Measurements from ENCODE around the gene SMYD4. TPM values are rescaled to one million over a fixed set of nuclear protein-coding genes. Genes with fewer than 3 reads are reported as not detected.
"Not testable (repeated sequence)": the region's sequence is repeated elsewhere in the genome, so short reads cannot be mapped to it uniquely, and the experiment has no call there.

SMYD4 gene
- total and polyA plus RNA-seq, 2 donors (not counting 1 experiment from before 2014, with no cell fraction given) = 11.9 to 37.5 TPM

DNA sequence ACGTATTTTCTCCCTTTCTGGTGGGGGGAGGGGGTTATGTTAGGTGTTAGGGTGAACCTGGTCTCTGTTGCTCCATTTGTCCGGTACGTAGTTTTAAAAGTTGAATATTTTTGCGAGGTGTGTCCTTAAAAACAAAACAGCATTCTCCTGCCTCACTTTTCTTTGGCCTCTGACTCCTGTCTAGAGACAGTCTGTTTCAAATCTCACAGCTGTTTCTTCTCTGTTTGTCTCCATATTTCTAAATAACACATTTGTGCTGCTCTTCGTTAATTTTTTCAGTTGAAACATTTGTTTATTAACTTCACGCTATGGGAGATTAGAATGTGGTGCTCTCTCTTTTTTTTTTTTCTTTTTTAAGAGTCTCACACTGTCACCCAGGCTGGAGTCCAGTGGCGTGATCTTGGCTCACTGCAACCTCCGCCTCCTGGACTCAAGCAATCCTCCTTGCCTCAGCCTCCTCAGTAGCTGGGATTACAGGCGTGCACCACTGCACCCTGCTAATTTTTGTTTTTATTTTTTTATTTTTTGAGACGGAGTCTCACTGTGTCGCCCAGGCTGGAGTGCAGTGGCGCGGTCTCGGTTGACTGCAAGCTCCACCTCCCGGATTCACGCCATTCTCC lies 31.8 kb upstream of the SMYD4 start:
- Histone ChIP-seq H3K4me2 (replicated peaks; ENCODE audit: low read depth, low read length, poor library complexity, severe bottlenecking) (no peak overlapping the region), H3K4me1 (ENCODE audit: control insufficient read depth in 2 of 2, insufficient read depth in 2 of 2, low read length in 2 of 2) (no peaks in the 10 kb centered on the region), H3K79me2 (ENCODE audit: control insufficient read depth, insufficient read depth, low read length) (no peaks in the 10 kb centered on the region), H3K9me3 (ENCODE audit: control extremely low read depth in 1 of 3, control insufficient read depth in 2 of 3, insufficient read depth in 1 of 3, low read length in 2 of 3) (no peaks in the 10 kb centered on the region), H2AFZ (ENCODE audit: insufficient read depth, low read depth, low read length, poor library complexity, severe bottlenecking) (no peak overlapping the region), H3K9ac (ENCODE audit: low read length) (no peak overlapping the region), H3K36me3 (replicated peaks in 1 of 2; ENCODE audit: control extremely low read depth in 1 of 2, control insufficient read depth in 1 of 2, extremely low read depth in 1 of 2, insufficient read depth in 2 of 2, low read length in 1 of 2) (peaks cover 3 to 10% of the 10 kb centered on the region in 2 experiments), H3K27ac (ENCODE audit: low read length in 2 of 2) (no peak overlapping the region), H3K27me3 (replicated peaks in 1 of 4; ENCODE audit: control extremely low read depth in 1 of 4, control insufficient read depth in 3 of 4, insufficient read depth in 4 of 4, low read length in 3 of 4) (no peaks in the 10 kb centered on the region), H3K4me3 (ENCODE audit: control extremely low read depth in 1 of 5, extremely low read depth in 1 of 5, insufficient read depth in 1 of 5, low read depth in 2 of 5, low read length in 4 of 5) (no peak overlapping the region), H4K20me1 (ENCODE audit: control insufficient read depth, insufficient read depth, low read length, poor library complexity, severe bottlenecking) (no peaks in the 10 kb centered on the region)
- no peaks in the 10 kb centered on the region for H3K27me3 Mint-ChIP-seq
- H3K27ac Mint-ChIP-seq = no peak overlapping the region
- no peaks in the 10 kb centered on the region for H3K9me3 Mint-ChIP-seq (ENCODE audit: insufficient read depth)
- ChIA-PET POLR2A (interaction anchor here (0.6 kb wide), 1 partner anchor 95 kb away, joined by 4 read pairs; no protein-coding TSS in a partner anchor), CTCF (interaction anchor here (0.7 to 5.7 kb wide), 5 partner anchors 140 to 581 kb away, joined by 3 to 50 read pairs (median 5); no protein-coding TSS in a partner anchor)
- ATAC-seq (ENCODE audit: low read depth) = no peak
- intact Hi-C loops (cut with micrococcal nuclease) = no loop called here
- TF ChIP-seq, protein P1, sequence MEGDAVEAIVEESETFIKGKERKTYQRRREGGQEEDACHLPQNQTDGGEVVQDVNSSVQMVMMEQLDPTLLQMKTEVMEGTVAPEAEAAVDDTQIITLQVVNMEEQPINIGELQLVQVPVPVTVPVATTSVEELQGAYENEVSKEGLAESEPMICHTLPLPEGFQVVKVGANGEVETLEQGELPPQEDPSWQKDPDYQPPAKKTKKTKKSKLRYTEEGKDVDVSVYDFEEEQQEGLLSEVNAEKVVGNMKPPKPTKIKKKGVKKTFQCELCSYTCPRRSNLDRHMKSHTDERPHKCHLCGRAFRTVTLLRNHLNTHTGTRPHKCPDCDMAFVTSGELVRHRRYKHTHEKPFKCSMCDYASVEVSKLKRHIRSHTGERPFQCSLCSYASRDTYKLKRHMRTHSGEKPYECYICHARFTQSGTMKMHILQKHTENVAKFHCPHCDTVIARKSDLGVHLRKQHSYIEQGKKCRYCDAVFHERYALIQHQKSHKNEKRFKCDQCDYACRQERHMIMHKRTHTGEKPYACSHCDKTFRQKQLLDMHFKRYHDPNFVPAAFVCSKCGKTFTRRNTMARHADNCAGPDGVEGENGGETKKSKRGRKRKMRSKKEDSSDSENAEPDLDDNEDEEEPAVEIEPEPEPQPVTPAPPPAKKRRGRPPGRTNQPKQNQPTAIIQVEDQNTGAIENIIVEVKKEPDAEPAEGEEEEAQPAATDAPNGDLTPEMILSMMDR (IDR thresholded peaks at IDR 0.05) = no peak
- no peak for TF ChIP-seq EZH2 (IDR thresholded peaks at IDR 0.05; ENCODE audit: borderline replicate concordance, insufficient read depth, low read depth, low read length, poor library complexity, severe bottlenecking)
- WGBS (ENCODE audit: insufficient coverage) = 99% methylated on average over 11 of the region's 16 CpGs
- H3K4me3 Mint-ChIP-seq = no peak overlapping the region
- DNase-seq = no peak
- no peaks in the 10 kb centered on the region for H3K4me1 Mint-ChIP-seq

DNA sequence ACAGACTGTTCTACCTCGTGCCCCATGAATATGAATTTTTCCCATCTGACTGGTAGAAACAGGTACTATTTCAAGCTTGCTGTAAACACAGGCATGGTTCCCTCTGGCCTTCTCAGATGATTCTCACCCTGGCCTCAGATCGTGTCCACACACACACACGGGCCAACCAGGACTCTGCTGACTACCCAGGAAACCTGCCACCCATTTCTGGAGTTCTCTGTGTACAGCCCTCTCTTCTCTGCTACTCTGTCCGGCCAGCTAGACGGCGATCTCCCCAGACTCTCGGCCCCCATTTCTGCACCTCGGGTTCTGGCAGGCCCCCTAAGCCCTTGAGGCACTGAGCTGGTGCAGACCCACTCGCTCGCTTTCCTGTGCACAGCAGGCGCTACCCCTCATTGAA lies 31.3 kb upstream of the SMYD4 start:
- 100% methylated on average over 6 of the region's 11 CpGs for WGBS (ENCODE audit: insufficient coverage)
- no peak overlapping the region for H3K27ac Mint-ChIP-seq
- Histone ChIP-seq H3K4me1 (ENCODE audit: control insufficient read depth in 2 of 2, insufficient read depth in 2 of 2, low read length in 2 of 2) (no peaks in the 10 kb centered on the region), H4K20me1 (ENCODE audit: control insufficient read depth, insufficient read depth, low read length, poor library complexity, severe bottlenecking) (no peaks in the 10 kb centered on the region), H3K79me2 (ENCODE audit: control insufficient read depth, insufficient read depth, low read length) (no peaks in the 10 kb centered on the region), H3K27ac (ENCODE audit: low read length in 2 of 2) (no peak overlapping the region), H3K36me3 (replicated peaks in 1 of 2; ENCODE audit: control extremely low read depth in 1 of 2, control insufficient read depth in 1 of 2, extremely low read depth in 1 of 2, insufficient read depth in 2 of 2, low read length in 1 of 2) (peaks cover 3 to 12% of the 10 kb centered on the region in 2 experiments), H3K27me3 (replicated peaks in 1 of 4; ENCODE audit: control extremely low read depth in 1 of 4, control insufficient read depth in 3 of 4, insufficient read depth in 4 of 4, low read length in 3 of 4) (no peaks in the 10 kb centered on the region), H3K9me3 (ENCODE audit: control extremely low read depth in 1 of 3, control insufficient read depth in 2 of 3, insufficient read depth in 1 of 3, low read length in 2 of 3) (no peaks in the 10 kb centered on the region), H2AFZ (ENCODE audit: insufficient read depth, low read depth, low read length, poor library complexity, severe bottlenecking) (no peak overlapping the region), H3K4me3 (ENCODE audit: control extremely low read depth in 1 of 5, extremely low read depth in 1 of 5, insufficient read depth in 1 of 5, low read depth in 2 of 5, low read length in 4 of 5) (no peak overlapping the region), H3K9ac (ENCODE audit: low read length) (no peak overlapping the region), H3K4me2 (replicated peaks; ENCODE audit: low read depth, low read length, poor library complexity, severe bottlenecking) (no peak overlapping the region)
- ATAC-seq (ENCODE audit: low read depth) (no peak), DNase-seq (no peak)
- no peak overlapping the region for H3K4me3 Mint-ChIP-seq
- no peaks in the 10 kb centered on the region for H3K9me3 Mint-ChIP-seq (ENCODE audit: insufficient read depth)
- intact Hi-C loops (cut with micrococcal nuclease) = no loop called here
- ChIA-PET POLR2A (interaction anchor here (0.6 kb wide), 1 partner anchor 95 kb away, joined by 4 read pairs; no protein-coding TSS in a partner anchor), CTCF (interaction anchor here (2.6 to 5.7 kb wide), 2 partner anchors 139 to 192 kb away, joined by 13 to 50 read pairs; no protein-coding TSS in a partner anchor)
- TF ChIP-seq, protein P1 (IDR thresholded peaks at IDR 0.05) = no peak
- TF ChIP-seq EZH2 (IDR thresholded peaks at IDR 0.05; ENCODE audit: borderline replicate concordance, insufficient read depth, low read depth, low read length, poor library complexity, severe bottlenecking) = no peak
- H3K27me3 Mint-ChIP-seq = no peaks in the 10 kb centered on the region
- H3K4me1 Mint-ChIP-seq = no peaks in the 10 kb centered on the region

DNA sequence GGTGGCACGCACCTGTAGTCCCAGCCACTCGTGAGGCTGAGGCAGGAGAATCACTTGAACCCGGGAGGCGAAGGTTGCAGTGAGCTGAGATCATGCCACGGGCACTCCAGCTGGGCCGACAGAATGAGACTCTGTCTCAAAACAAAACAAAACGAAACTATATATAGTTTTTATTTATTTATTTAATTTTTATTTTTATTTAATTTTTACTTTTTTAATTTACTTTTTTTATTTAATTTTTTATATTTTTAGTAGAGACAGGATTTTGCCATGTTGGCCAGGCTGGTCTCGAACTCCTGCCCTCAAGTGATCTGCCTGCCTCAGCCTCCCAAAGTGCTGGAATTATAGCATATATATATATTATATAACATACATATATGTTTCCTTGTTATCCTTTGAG lies 26.8 kb upstream of the SMYD4 start:
- H2AFZ ChIP-seq (ENCODE audit: insufficient read depth, low read depth, low read length, poor library complexity, severe bottlenecking); H3K27me3 ChIP-seq (replicated peaks in 1 of 4; ENCODE audit: control extremely low read depth in 1 of 4, control insufficient read depth in 3 of 4, insufficient read depth in 4 of 4, low read length in 3 of 4); H3K4me2 ChIP-seq (replicated peaks; ENCODE audit: low read depth, low read length, poor library complexity, severe bottlenecking); POLR2A ChIA-PET; H3K27ac Mint-ChIP-seq; H3K4me1 ChIP-seq (ENCODE audit: control insufficient read depth in 2 of 2, insufficient read depth in 2 of 2, low read length in 2 of 2); H3K4me3 Mint-ChIP-seq; H3K9ac ChIP-seq (ENCODE audit: low read length); H3K27me3 Mint-ChIP-seq; intact Hi-C loops (cut with micrococcal nuclease); H4K20me1 ChIP-seq (ENCODE audit: control insufficient read depth, insufficient read depth, low read length, poor library complexity, severe bottlenecking); H3K9me3 Mint-ChIP-seq (ENCODE audit: insufficient read depth); H3K4me1 Mint-ChIP-seq; DNase-seq; H3K27ac ChIP-seq (ENCODE audit: low read length in 2 of 2); H3K4me3 ChIP-seq (ENCODE audit: control extremely low read depth in 1 of 5, extremely low read depth in 1 of 5, insufficient read depth in 1 of 5, low read depth in 2 of 5, low read length in 4 of 5); H3K9me3 ChIP-seq (ENCODE audit: control extremely low read depth in 1 of 3, control insufficient read depth in 2 of 3, insufficient read depth in 1 of 3, low read length in 2 of 3); ATAC-seq (ENCODE audit: low read depth); H3K79me2 ChIP-seq (ENCODE audit: control insufficient read depth, insufficient read depth, low read length): not testable (repeated sequence)
- CTCF ChIA-PET = interaction anchor here (1.1 kb wide), 1 partner anchor 9 kb away, joined by 6 read pairs; no protein-coding TSS in a partner anchor
- H3K36me3 ChIP-seq (replicated peaks in 1 of 2; ENCODE audit: control extremely low read depth in 1 of 2, control insufficient read depth in 1 of 2, extremely low read depth in 1 of 2, insufficient read depth in 2 of 2, low read length in 1 of 2) = peaks cover 8 to 42% of the 10 kb centered on the region in 2 experiments
- WGBS (ENCODE audit: insufficient coverage) = 100% methylated on average over 1 of the region's 8 CpGs

Data from B cell (primary cell).